ENCODE results near the gene GPC3. TPM values are rescaled to one million over a fixed set of nuclear protein-coding genes. Genes with fewer than 3 reads are reported as not detected.

GPC3 gene
- total and polyA plus RNA-seq, 2 donors (not counting 3 experiments of a cell fraction or from before 2014, with no cell fraction given), result not detected

DNA sequence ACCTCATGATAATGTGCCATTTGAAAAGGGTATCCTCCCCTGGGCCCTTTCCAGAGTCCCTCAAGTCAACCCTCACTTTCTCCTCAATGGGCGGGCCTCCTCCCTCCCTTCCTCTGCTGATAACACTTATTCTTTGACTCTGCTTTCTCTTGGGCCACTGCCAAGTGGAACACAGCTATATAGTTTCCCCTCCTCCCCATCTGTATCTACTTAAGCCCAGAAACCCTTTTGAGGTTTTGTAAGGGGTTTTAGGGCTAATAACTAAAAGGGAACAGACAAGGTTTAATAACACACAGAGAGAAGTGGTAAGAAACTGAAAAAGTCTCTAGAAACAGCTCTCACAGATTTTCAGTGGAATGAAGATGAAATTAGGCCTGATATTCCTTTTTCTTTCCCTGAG, 116.7 kb downstream of the GPC3 start:
- ChIA-PET CTCF (no interaction called here), POLR2A (no interaction called here)
- Histone ChIP-seq H3K9ac (replicated peaks; ENCODE audit: extremely low read depth, insufficient read depth, low read length) (no peak overlapping the region), H3K9me1 (replicated peaks; ENCODE audit: control insufficient read depth, extremely low read depth, insufficient read depth, low read length) (no peaks in the 10 kb centered on the region), H3K4me3 (replicated peaks in 1 of 3; ENCODE audit: insufficient read depth in 1 of 3, low read depth in 1 of 3, low read length in 3 of 3) (no peak overlapping the region), H3K4me1 (ENCODE audit: control insufficient read depth, extremely low read depth, insufficient read depth, low read length) (no peaks in the 10 kb centered on the region), H2AFZ (ENCODE audit: low read depth, low read length) (no peak overlapping the region), H3K4me2 (ENCODE audit: insufficient read depth, low read length) (no peak overlapping the region), H3K36me3 (ENCODE audit: control insufficient read depth in 2 of 2, extremely low read depth in 1 of 2, insufficient read depth in 2 of 2, low read length in 2 of 2) (no peaks in the 10 kb centered on the region), H3K79me2 (ENCODE audit: control insufficient read depth, insufficient read depth, low read length) (no peaks in the 10 kb centered on the region), H3K9me3 (replicated peaks; ENCODE audit: control insufficient read depth, insufficient read depth, low read length) (no peaks in the 10 kb centered on the region), H4K20me1 (replicated peaks; ENCODE audit: control insufficient read depth, extremely low read depth, insufficient read depth, low read length) (no peaks in the 10 kb centered on the region), H3K27ac (ENCODE audit: insufficient read depth, low read depth, low read length) (no peak overlapping the region), H3K27me3 (ENCODE audit: control insufficient read depth in 2 of 2, insufficient read depth in 2 of 2, low read length in 2 of 2) (no peaks in the 10 kb centered on the region)
- dilution Hi-C loops (cut with MboI; ENCODE audit: extremely low pct_ligation_motif_present, low sequenced_read_pairs), result no loop called here
- DNase-seq (ENCODE audit: low read depth, low spot score) (no peak), FAIRE-seq (no peak)
- BruUV-seq (replicated peaks), result no TSS peak
- intact Hi-C loops (cut with micrococcal nuclease), result no loop called here
- TF ChIP-seq MAX (IDR thresholded peaks at IDR 0.05; ENCODE audit: insufficient read depth, insufficient read length) (no peak), FOS (IDR thresholded peaks at IDR 0.05; ENCODE audit: borderline replicate concordance, insufficient read depth, low read length) (no peak), GATA2 (IDR thresholded peaks at IDR 0.05; ENCODE audit: insufficient read depth, insufficient read length, low read depth, low read length) (no peak), POLR2AphosphoS5 (IDR thresholded peaks at IDR 0.05; ENCODE audit: insufficient read depth, low read depth, low read length) (no peak), MYC (IDR thresholded peaks at IDR 0.05; ENCODE audit: low read depth, low read length) (no peak), JUN (IDR thresholded peaks at IDR 0.05; ENCODE audit: borderline replicate concordance, insufficient read depth, insufficient read length, low read depth) (no peak), EZH2 (IDR thresholded peaks at IDR 0.05; ENCODE audit: borderline replicate concordance, low read depth, low read length, severe bottlenecking) (no peak), CTCF (IDR thresholded peaks at IDR 0.05; ENCODE audit: extremely low read depth in 1 of 2, insufficient read depth in 1 of 2, low read depth in 1 of 2, low read length in 2 of 2) (no peak), POLR2A (IDR thresholded peaks at IDR 0.05; ENCODE audit: low read depth, low read length) (no peak)
